GM19463 (cell line): ENCODE results near the gene PAFAH2.
"Not testable (repeated sequence)": the region's sequence is repeated elsewhere in the genome, so short reads cannot be mapped to it uniquely, and the experiment has no call there.

Experiments used
- ATAC-seq: cut with Tn5 transposase; IDR thresholded peaks from one replicate; pipeline ENCODE4 v1.9.1; 2021; ENCODE audit warnings: mild to moderate bottlenecking, moderate library complexity; ENCODE audit not compliant: unreplicated experiment

Gene PAFAH2

GRCh38 chr1:25989440-25990234 is 8.2 kb downstream of the PAFAH2 start:
- ATAC-seq: no peak

GRCh38 chr1:25987951-25988350 is 9.9 kb downstream of the PAFAH2 start:
- ATAC-seq: no peak

- ATAC-seq: not testable (repeated sequence)
Measured at GRCh38 chr1:25986773-25987172, 11.1 kb downstream of the PAFAH2 start.

- no peak for ATAC-seq
Measured at GRCh38 chr1:25985670-25986069, 12.2 kb downstream of the PAFAH2 start.

GRCh38 chr1:25985171-25985570 is 12.7 kb downstream of the PAFAH2 start:
- no peak for ATAC-seq

- no peak for ATAC-seq
Measured at GRCh38 chr1:25979210-25979609, 18.7 kb downstream of the PAFAH2 start.

GRCh38 chr1:25978403-25978802 is 19.5 kb downstream of the PAFAH2 start:
- ATAC-seq: no peak

- ATAC-seq: no peak
Measured at GRCh38 chr1:25977801-25978200, 20.1 kb downstream of the PAFAH2 start.

GRCh38 chr1:25973610-25974321 is 24.1 kb downstream of the PAFAH2 start:
- no peak for ATAC-seq

- ATAC-seq: no peak
Measured at GRCh38 chr1:25971811-25972180, 26.1 kb downstream of the PAFAH2 start.

- no peak for ATAC-seq
Measured at GRCh38 chr1:25971066-25971810, 26.6 kb downstream of the PAFAH2 start.

- ATAC-seq: no peak
Measured at GRCh38 chr1:25967308-25967707, 30.6 kb downstream of the PAFAH2 start.

- ATAC-seq: no peak
Measured at GRCh38 chr1:25959611-25960010, 38.3 kb downstream of the PAFAH2 start.

GRCh38 chr1:25958465-25958864 is 39.4 kb downstream of the PAFAH2 start:
- no peak for ATAC-seq

GRCh38 chr1:25955553-25955952 is 42.3 kb downstream of the PAFAH2 start:
- ATAC-seq: no peak

GRCh38 chr1:25954282-25954938 is 43.5 kb downstream of the PAFAH2 start:
- no peak for ATAC-seq

- ATAC-seq: no peak
Measured at GRCh38 chr1:25952841-25953401, 44.9 kb downstream of the PAFAH2 start.

GRCh38 chr1:25948641-25949040 is 49.2 kb downstream of the PAFAH2 start:
- ATAC-seq: no peak

- no peak for ATAC-seq
Measured at GRCh38 chr1:25947027-25947426, 50.8 kb downstream of the PAFAH2 start.

GRCh38 chr1:25945761-25946160 is 52.1 kb downstream of the PAFAH2 start:
- ATAC-seq: no peak

- ATAC-seq: no peak
Measured at GRCh38 chr1:25944986-25945385, 52.9 kb downstream of the PAFAH2 start.
